K562 (cell line): ENCODE measurements around the gene DENND1A. TPM values are rescaled to one million over a fixed set of nuclear protein-coding genes. Genes with fewer than 3 reads are reported as not detected.

Experiments
- ATAC-seq: fragments of 200-7000 bp; cut with Tn5 transposase; 3 replicates; pipeline ENCODE4 v1.9.1; 2020; ENCODE audit warnings: moderate library complexity
- BruUV-seq: library from RNA; stranded (reverse); fragments of 400-500 nt; replicated peaks from 2 replicates; lab custom pipeline; 2021; lab: Mats Ljungman, UMichigan
- CTCF ChIA-PET: fragments of 300-600 bp; formaldehyde crosslinking; extraction: SDS; loops from one replicate; lab custom pipeline; 2021; ENCODE audit warnings: low intra/inter-chr PET ratio; lab: Yijun Ruan, JAX
- POLR2A ChIA-PET: fragments of 300-600, 350-650 bp; sonication (Branson Sonifier 250); formaldehyde crosslinking; extraction: SDS; loops from one replicate; lab custom pipeline; 2021; ENCODE audit warnings: antibody characterized with exemption, inconsistent platforms; lab: Yijun Ruan, JAX
- DNase-seq, 4 experiments: peaks; one replicate each; pipeline versions ENCODE4 v3.0.0 to v3.0.0-alpha.2; 2011 to 2018; ENCODE audit warnings: low spot score in 3 of 4, mixed read lengths in 3 of 4; ENCODE audit errors: extremely low read depth in 1 of 4
- FAIRE-seq: peaks from 2 replicates; lab custom pipeline; 2011; peaks lifted over from hg19 to GRCh38; lab: Jason Lieb, UNC
- H2AFZ ChIP-seq: 2 replicates; pipeline ENCODE4 v1.6.0; 2011; ENCODE audit warnings: low read depth, low read length, control low read depth, inconsistent platforms
- H3K27ac ChIP-seq: fragments of 200-600 bp; 3 replicates; pipeline ENCODE4 v1.8.0; 2011; ENCODE audit warnings: low read depth, mild to moderate bottlenecking, control low read depth, inconsistent platforms, low read length, moderate library complexity, mixed read lengths; ENCODE audit errors: extremely low read depth
- H3K27me3 ChIP-seq, 2 experiments: fragments of 300-600 bp in 1 of 2; 2 replicates in 1 of 2; 3 replicates in 1 of 2; pipeline versions ENCODE4 v1.6.0 to v1.8.0; 2011; ENCODE audit warnings: inconsistent platforms in 2 of 2, low read length in 2 of 2, mild to moderate bottlenecking in 1 of 2, mixed read lengths in 1 of 2, moderate library complexity in 1 of 2; ENCODE audit not compliant: control insufficient read depth in 2 of 2, insufficient read depth in 2 of 2
- H3K36me3 ChIP-seq: fragments of 300-600 bp; 3 replicates; pipeline ENCODE4 v1.8.0; 2011; ENCODE audit warnings: mild to moderate bottlenecking, low read length, inconsistent platforms; ENCODE audit not compliant: control insufficient read depth, insufficient read depth
- H3K4me1 ChIP-seq, 2 experiments: fragments of 200-600 bp in 1 of 2; replicated peaks in 1 of 2; 2 replicates in 1 of 2; 3 replicates in 1 of 2; pipeline versions ENCODE4 v1.5.1 to v1.8.0; 2011; ENCODE audit warnings: inconsistent platforms in 2 of 2, low read length in 2 of 2, mild to moderate bottlenecking in 1 of 2, mixed read lengths in 1 of 2, moderate library complexity in 1 of 2; ENCODE audit not compliant: control insufficient read depth in 2 of 2, insufficient read depth in 2 of 2
- H3K4me2 ChIP-seq: 2 replicates; pipeline ENCODE4 v1.6.1; 2011; ENCODE audit warnings: low read length, control low read depth, inconsistent platforms, mixed read lengths; ENCODE audit not compliant: insufficient read depth
- H3K4me3 ChIP-seq: fragments of 200-600 bp; sonication (generic), shearing (Covaris generic); 2 replicates; pipeline ENCODE4 v1.5.1; 2016; ENCODE audit warnings: control low read depth, inconsistent platforms
- H3K79me2 ChIP-seq: fragments of 200-600 bp; 3 replicates; pipeline ENCODE4 v1.8.0; 2011; ENCODE audit warnings: low read length, inconsistent platforms; ENCODE audit not compliant: control insufficient read depth, insufficient read depth
- H3K9ac ChIP-seq, 2 experiments: 2 replicates each; pipeline versions ENCODE4 v1.6.0 to v1.6.1; 2011; ENCODE audit warnings: low read depth in 2 of 2, low read length in 2 of 2, control low read depth in 1 of 2, inconsistent platforms in 1 of 2, mild to moderate bottlenecking in 1 of 2, mixed read lengths in 1 of 2; ENCODE audit not compliant: insufficient read depth in 1 of 2
- H3K9me1 ChIP-seq: one replicate; pipeline ENCODE4 v1.6.0; 2011; ENCODE audit warnings: inconsistent platforms, mild to moderate bottlenecking, low read length, moderate library complexity; ENCODE audit not compliant: control insufficient read depth, insufficient read depth
- H3K9me3 ChIP-seq: replicated peaks from 2 replicates; pipeline ENCODE4 v1.5.1; 2011; ENCODE audit warnings: low read depth, low read length, inconsistent platforms; ENCODE audit not compliant: control insufficient read depth, insufficient read depth
- H4K20me1 ChIP-seq: replicated peaks from 2 replicates; pipeline ENCODE4 v1.6.1; 2011; ENCODE audit warnings: low read length, inconsistent platforms, mixed read lengths; ENCODE audit not compliant: control insufficient read depth, insufficient read depth
- CBFB ChIP-seq: sonication (generic); formaldehyde crosslinking; IDR thresholded peaks from 2 replicates; pipeline ENCODE4 v1.4.0; 2020; ENCODE audit warnings: mild to moderate bottlenecking, missing genetic modification reagents
- GABPA ChIP-seq: fragments of 200-800 bp; sonication (Bioruptor generic); conservative IDR thresholded peaks from 2 replicates; pipeline ENCODE4 v1.6.1; 2016; ENCODE audit warnings: low read depth, missing genetic modification characterization, missing compliant biosample characterization
- MBD2 ChIP-seq: sonication (generic); IDR thresholded peaks from 2 replicates; pipeline ENCODE4 v1.6.1; 2016; ENCODE audit warnings: low read depth, borderline replicate concordance
- MECOM ChIP-seq: fragments of 250-450 bp; sonication (Bioruptor Pico); IDR thresholded peaks from 2 replicates; pipeline ENCODE4 v1.8.0; 2022; ENCODE audit warnings: inconsistent platforms
- RBM14 ChIP-seq: fragments of 200-400 bp; formaldehyde crosslinking; IDR thresholded peaks from 2 replicates; pipeline ENCODE4 v1.6.1; 2018; ENCODE audit warnings: low read depth, mild to moderate bottlenecking, low read length, moderate library complexity, borderline replicate concordance; ENCODE audit not compliant: insufficient read depth
- RBM17 ChIP-seq: fragments of 200-400 bp; formaldehyde crosslinking; IDR thresholded peaks from 2 replicates; pipeline ENCODE4 v1.6.1; 2017; ENCODE audit warnings: low read depth, mild to moderate bottlenecking, low read length, borderline replicate concordance
- RBM39 ChIP-seq: fragments of 200-400 bp; formaldehyde crosslinking; optimal IDR thresholded peaks from 2 replicates; pipeline ENCODE3; 2018; ENCODE audit warnings: low read depth, low read length
- SMAD2 ChIP-seq: fragments of 150-350 bp; IDR thresholded peaks from 2 replicates; pipeline ENCODE4 v1.6.1; 2014; ENCODE audit warnings: low read depth, mild to moderate bottlenecking, low read length
- SNIP1 ChIP-seq: fragments of 450-650 bp; IDR thresholded peaks from 2 replicates; pipeline ENCODE4 v1.7.1; 2017; ENCODE audit warnings: low read depth, mild to moderate bottlenecking
- TCFL5 ChIP-seq: fragments of 250-450 bp; sonication (Bioruptor Pico); conservative IDR thresholded peaks from 2 replicates; pipeline ENCODE4 v1.6.1; 2021; ENCODE audit warnings: mild to moderate bottlenecking, moderate library complexity, matching md5 sums
- TOE1 ChIP-seq, 2 experiments: fragments of 450-650 bp in 1 of 2; sonication (generic) in 1 of 2; formaldehyde crosslinking in 1 of 2; IDR thresholded peaks; 2 replicates each; pipeline versions ENCODE4 v1.7.1 to v1.8.0; 2016 to 2022; ENCODE audit warnings: borderline replicate concordance in 2 of 2, mild to moderate bottlenecking in 2 of 2, antibody characterized with exemption in 1 of 2, inconsistent platforms in 1 of 2, low read depth in 1 of 2, missing genetic modification reagents in 1 of 2, moderate library complexity in 1 of 2
- ZBTB43 ChIP-seq: sonication (generic); formaldehyde crosslinking; IDR thresholded peaks from 2 replicates; pipeline ENCODE4 v1.8.0; 2023; ENCODE audit warnings: mild to moderate bottlenecking, missing genetic modification reagents
- ZEB2 ChIP-seq: fragments of 450-650 bp; IDR thresholded peaks from 2 replicates; pipeline ENCODE4 v1.6.1; 2016
- ZNF583 ChIP-seq: fragments of 250-450 bp; sonication (Bioruptor Pico); IDR thresholded peaks from 2 replicates; pipeline ENCODE4 v1.4.0; 2020
- ZNF609 ChIP-seq: sonication (generic); formaldehyde crosslinking; IDR thresholded peaks from 2 replicates; pipeline ENCODE4 v1.8.1; 2023; ENCODE audit warnings: missing genetic modification reagents, mild to moderate bottlenecking, borderline replicate concordance
- ZNF830 ChIP-seq: fragments of 250-450 bp; sonication (Bioruptor Pico); IDR thresholded peaks from 2 replicates; pipeline ENCODE4 v1.5.0; 2021; ENCODE audit warnings: mild to moderate bottlenecking
- WGBS: fragments of 100-300 bp; shearing (Covaris generic); methylation state at CpG from one replicate; pipeline ENCODE4 v1.1.6; 2016; ENCODE audit warnings: low coverage, mixed read lengths; ENCODE audit not compliant: insufficient coverage; ENCODE audit errors: missing lambda C conversion rate; 5-methylcytosine and 5-hydroxymethylcytosine counted together
- in situ Hi-C: fragments of 300-500 bp; cut with MboI; formaldehyde crosslinking; loops from 4 replicates; pipeline ENCODE4 v1.15.0; 2018; ENCODE audit warnings: inconsistent platforms, mixed read lengths
- intact Hi-C: fragments of 100-400 bp; cut with micrococcal nuclease; formaldehyde crosslinking; loops from 2 replicates; pipeline ENCODE4 v1.14.2; 2022
- polyA plus RNA-seq, 8 experiments: library from polyadenylated mRNA; depleted of rRNA in 4 of 8; stranded (reverse) in 5 of 8; unstranded in 3 of 8; fragments of >200 nt; fragmentation: Nextera tagmentation in 2 of 8; fragmentation: Illumina TruSeq in 1 of 8; extraction: Ambion mirVana in 2 of 8; extraction: Trizol in 1 of 8; gene quantifications; 2 replicates each; pipeline versions ENCODE4 v1.2.1 to v1.2.3, GENCODE V29; 2011 to 2014; ENCODE audit warnings: inconsistent platforms in 1 of 8, missing spikeins in 1 of 8
- total RNA-seq, 7 experiments: library from RNA; depleted of rRNA in 6 of 7; stranded (reverse); fragments of >200 nt in 6 of 7; fragmentation: Illumina TruSeq in 2 of 7; extraction: Trizol in 2 of 7; gene quantifications; 2 replicates each; pipeline versions ENCODE4 v1.2.1 to v1.2.3, GENCODE V29; 2011 to 2021; ENCODE audit warnings: low replicate concordance in 1 of 7
- TF ChIP-seq, protein P1 (sequence below): fragments of 450-650 bp; IDR thresholded peaks from 2 replicates; pipeline ENCODE4 v1.6.1; 2016; ENCODE audit warnings: missing biosample characterization, missing genetic modification characterization

Gene DENND1A
- total and polyA plus RNA-seq, 9 of the 15 experiments (the other 6 are each of a cell fraction or from before 2014, with no cell fraction given), result 7.6 to 29.5 (median 15.7) TPM

- 6% methylated on average over 5 of the region's 5 CpGs for WGBS
- Histone ChIP-seq H4K20me1 (no peaks in the 10 kb centered on the region), H3K4me2 (no peak overlapping the region), H3K27me3 (peaks cover 7 to 25% of the 10 kb centered on the region in 2 experiments), H3K36me3 (no peaks in the 10 kb centered on the region), H3K9me3 (peaks cover 2% of the 10 kb centered on the region; the same call in 1 of the 2 replicates), H3K9me1 (no peaks in the 10 kb centered on the region), H2AFZ (no peak overlapping the region), H3K4me3 (no peak overlapping the region), H3K9ac (no peak overlapping the region), H3K27ac (no peak overlapping the region), H3K4me1 (no peaks in the 10 kb centered on the region; a peak in 1 of 5 replicates), H3K79me2 (no peaks in the 10 kb centered on the region)
- CTCF ChIA-PET, result no interaction called here
- in situ Hi-C loops, result no loop called here
- BruUV-seq, result no TSS peak
- POLR2A ChIA-PET, result interaction anchor here (0.7 kb wide), 1 partner anchor 23 kb away, joined by 4 read pairs; no protein-coding TSS in a partner anchor
- ATAC-seq, result no peak
- no peak for DNase-seq
- FAIRE-seq, result no peak
- intact Hi-C loops, result no loop called here
- TF ChIP-seq TOE1 (IDR thresholded peaks at IDR 0.05; ENCODE audit: borderline replicate concordance), result no peak
- TF ChIP-seq TOE1 (CRISPR knock-in tag; IDR thresholded peaks at IDR 0.05; ENCODE audit: borderline replicate concordance, low read depth), result no peak
- no peak for TF ChIP-seq RBM39
- no peak for TF ChIP-seq ZEB2
- TF ChIP-seq CBFB (CRISPR knock-in tag), result no peak
- TF ChIP-seq TCFL5 (CRISPR knock-in tag), result no peak
- no peak for TF ChIP-seq SMAD2
- TF ChIP-seq RBM17, result no peak
- no peak for TF ChIP-seq ZNF830 (CRISPR knock-in tag)
- TF ChIP-seq MBD2, result no peak
- no peak for TF ChIP-seq ZNF609 (CRISPR knock-in tag)
- TF ChIP-seq RBM14, result no peak
- no peak for TF ChIP-seq GABPA (tag)
- TF ChIP-seq ZNF583 (CRISPR knock-in tag), result no peak
- no peak for TF ChIP-seq SNIP1
- TF ChIP-seq, protein P1, sequence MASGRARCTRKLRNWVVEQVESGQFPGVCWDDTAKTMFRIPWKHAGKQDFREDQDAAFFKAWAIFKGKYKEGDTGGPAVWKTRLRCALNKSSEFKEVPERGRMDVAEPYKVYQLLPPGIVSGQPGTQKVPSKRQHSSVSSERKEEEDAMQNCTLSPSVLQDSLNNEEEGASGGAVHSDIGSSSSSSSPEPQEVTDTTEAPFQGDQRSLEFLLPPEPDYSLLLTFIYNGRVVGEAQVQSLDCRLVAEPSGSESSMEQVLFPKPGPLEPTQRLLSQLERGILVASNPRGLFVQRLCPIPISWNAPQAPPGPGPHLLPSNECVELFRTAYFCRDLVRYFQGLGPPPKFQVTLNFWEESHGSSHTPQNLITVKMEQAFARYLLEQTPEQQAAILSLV, result no peak
- TF ChIP-seq ZBTB43 (CRISPR knock-in tag), result no peak
- TF ChIP-seq MECOM (CRISPR knock-in tag), result no peak
These were observed 8.5 kb upstream of the DENND1A start for GRCh38 chr9:123938401-123938800.
